Measurements from ENCODE around the gene DPYD.

The DPYD gene

GRCh38 chr1:97414682-97415312 is 506.0 kb downstream of the DPYD start:
- DNase-seq = no peak

GRCh38 chr1:97412737-97413136 is 508.1 kb downstream of the DPYD start:
- no peak for DNase-seq

GRCh38 chr1:97412166-97412565 is 508.7 kb downstream of the DPYD start:
- no peak for DNase-seq

DNA sequence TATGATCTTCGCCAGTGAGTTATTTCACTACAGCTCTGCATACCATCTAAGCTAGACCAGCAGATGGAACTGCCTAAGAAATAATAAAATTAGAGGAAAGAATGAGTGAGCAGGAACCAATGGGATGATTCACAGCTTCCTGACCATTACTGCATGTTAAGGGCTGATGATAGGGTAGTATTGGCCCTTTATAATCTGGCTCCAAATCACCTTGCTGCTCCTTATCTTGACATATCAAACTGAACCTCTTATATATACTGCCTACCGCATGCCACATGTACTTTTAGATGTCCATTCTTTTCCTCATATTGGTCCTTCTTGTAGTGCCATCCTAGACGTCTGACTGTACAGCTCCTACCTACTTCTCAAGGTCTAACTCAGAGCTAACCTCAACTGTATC is 524.4 kb downstream of the DPYD start:
- no peak for DNase-seq

GRCh38 chr1:97392701-97393100 is 528.1 kb downstream of the DPYD start:
- no peak for DNase-seq

DNA sequence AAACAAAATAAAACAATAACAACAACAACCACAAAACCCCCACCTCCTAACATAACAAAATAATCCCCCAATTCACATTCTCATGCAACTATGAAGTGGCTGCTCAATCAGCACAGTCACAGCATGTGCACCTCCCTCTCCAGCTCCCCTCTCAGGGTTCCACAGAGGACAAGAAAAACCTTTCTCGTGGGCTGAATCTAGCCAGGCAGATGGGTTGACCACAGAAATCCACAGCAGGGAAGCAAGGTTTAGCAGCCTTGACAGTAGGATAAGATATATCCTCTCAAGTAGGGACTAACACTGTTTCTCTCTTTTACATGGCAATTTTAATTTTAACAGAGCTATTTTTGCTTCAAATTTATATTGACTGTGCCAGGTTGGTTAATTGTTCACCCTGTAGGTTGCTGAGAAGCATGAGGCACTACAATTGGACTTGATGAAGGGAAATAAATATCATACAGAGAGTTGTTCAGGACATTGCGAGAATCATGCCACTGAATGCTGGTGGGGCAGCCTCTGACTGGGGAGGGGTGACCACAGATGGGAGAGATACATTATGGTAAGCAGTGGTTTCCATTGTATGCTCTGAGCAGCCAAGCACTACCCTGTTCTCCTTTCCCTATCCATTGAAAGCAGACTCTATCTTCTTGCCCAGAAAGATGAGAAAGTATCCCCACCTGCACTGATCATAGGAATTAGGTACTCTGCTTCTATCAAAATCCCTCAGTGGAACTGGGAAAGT is 535.1 kb downstream of the DPYD start:
- DNase-seq = no peak

GRCh38 chr1:97384294-97384968 is 536.4 kb downstream of the DPYD start:
- no peak for DNase-seq

DNA sequence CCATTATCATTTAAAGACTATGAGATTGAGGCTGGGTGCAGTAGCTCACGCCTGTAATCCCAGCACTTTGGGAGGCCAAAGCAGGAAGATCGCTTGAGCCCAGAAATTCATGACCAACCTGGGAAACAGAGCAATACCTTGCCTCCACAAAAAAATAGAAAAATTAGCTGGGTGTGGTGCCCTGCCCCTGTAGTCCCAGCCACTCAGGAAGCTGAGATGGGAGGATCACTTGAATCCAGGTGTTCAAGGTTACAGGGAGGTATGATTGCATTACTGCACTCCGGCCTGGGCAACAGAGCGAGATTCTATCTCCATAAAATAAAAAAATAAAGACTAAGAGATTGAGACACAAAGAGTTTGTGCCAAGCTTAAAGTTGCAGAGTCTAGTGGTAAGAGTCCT is 537.0 kb downstream of the DPYD start:
- DNase-seq = no peak

DNA sequence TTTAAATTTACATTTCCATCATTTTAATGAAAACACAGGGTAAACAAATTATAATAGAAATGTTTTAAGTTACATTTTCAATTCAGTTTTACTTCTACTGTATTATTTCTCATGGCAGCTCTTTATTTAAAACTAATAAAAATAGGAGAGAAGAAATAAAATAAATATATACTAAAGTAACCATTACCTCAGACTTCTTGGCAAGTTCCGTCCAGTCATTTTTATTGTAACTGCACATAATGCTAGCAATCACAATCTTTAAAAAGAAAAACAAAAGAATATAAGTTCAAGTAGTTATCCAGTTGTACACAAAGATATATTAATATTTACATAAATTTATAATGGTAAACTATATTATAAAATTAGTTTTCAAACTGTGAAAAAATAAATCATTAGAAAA is 538.6 kb downstream of the DPYD start:
- DNase-seq = no peak

DNA sequence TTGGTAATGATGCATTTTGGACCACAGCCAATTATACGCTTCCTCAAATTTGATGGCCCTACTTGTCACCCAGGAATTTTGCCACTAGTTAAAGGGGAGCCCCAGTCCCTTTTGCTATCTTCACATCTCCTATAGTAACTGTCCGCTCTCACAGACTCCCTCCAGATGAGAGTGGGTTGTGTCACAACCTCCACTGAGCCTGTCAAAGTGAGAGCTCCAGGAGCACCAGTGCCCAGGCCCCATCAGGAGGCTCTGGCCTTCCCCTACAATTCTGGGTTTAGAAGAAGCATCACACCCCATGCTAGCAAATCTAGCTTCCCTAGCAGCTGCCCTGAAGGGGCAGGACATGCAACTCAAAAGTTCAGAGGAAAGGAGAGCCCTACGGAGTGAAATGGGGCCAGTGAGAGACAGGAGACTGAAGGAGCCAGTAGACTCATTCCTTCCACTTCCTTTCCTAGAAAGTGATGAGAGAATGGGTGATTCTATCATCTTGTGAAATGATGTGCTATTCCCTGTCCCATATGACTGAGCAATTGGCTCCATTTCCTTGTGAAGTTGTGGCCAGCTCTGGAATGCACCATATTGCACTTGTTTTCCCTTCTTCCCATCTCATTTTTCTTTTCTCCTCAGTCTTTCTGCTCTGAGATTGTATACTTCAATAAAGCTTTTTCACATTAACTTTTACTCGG is 541.3 kb downstream of the DPYD start:
- no peak for DNase-seq

DNA sequence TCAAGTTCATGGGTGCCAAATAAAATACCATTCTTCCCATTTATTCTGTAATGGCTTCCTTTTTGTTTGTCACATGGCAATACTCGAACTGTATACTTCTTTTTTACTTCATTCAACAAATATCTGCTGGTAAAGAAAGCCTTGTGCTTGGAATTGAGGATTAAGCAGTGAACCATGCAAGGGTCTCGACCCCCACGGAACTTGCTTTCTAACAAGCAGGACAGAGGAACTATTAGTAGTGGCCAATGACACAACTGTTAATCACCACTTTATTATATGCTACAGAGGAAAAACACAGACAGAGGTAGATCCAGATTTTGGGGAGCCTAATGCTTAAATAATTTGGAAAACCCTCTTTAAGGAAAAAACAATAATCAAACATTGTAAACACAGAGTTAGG is 542.2 kb downstream of the DPYD start:
- no peak for DNase-seq

DNA sequence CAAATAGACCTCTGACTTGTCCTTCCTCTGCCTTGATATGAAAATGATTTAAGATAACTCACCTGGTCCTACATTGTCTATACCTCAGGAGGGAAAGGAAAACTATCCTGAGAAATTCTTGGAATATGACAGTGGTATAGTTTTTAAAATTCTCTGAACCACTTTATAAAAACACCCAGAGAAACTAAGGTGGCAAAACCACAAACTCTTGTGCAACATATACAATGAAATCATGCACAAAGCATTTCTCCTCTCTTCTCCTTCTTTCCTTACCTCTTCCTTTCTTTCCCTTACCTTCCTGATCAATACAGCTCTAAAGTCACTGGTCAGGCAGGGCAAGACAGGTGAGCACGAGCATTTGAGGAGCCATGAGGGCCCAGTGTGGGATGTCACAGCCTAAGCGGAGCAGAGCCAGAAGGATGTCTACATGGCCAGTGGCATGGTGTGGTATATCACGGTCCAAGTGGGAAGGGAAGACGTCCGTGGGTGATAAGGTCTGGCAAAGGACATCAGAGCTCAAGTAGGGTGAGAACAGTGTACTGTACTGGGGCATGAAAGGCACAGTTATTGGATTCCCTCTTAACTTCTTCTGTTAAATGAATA is 543.3 kb downstream of the DPYD start:
- no peak for DNase-seq

DNA sequence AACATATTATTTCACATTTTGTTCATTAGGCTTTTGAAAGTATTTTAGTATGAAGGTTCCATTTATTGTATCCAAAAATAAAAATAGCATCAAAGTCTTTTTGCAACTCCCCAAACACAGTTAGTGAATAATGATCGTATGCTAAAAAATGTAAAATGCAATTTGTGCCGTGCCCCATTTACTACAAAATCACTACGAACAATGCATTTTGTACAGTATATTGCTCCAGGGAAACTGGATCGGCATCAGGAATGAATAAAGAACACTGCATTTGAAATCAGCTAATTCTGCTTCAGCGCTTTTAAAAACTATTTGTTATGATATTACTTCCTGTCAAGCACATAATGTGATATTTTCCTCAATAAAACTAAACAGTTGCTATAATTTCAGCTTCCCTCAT is 547.8 kb downstream of the DPYD start:
- no peak for DNase-seq

DNA sequence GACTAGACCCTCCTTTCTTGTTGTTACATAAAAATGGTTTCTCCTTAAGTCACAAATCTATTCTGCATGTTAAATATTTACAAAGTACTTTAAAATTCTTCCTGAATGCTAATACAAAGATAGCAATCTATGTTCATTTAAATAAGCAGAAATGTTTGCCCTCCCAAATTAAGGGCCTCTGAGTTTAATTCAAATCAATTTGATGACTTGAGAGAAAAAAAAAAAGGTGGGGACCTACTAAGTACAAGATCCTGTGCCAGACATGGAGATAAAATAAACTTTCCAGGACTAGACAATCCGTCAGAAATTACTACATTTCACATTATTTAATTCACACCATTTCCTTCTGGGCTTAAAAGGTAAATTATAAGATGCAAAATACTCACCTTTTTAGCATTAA is 548.3 kb downstream of the DPYD start:
- no peak for DNase-seq

DNA sequence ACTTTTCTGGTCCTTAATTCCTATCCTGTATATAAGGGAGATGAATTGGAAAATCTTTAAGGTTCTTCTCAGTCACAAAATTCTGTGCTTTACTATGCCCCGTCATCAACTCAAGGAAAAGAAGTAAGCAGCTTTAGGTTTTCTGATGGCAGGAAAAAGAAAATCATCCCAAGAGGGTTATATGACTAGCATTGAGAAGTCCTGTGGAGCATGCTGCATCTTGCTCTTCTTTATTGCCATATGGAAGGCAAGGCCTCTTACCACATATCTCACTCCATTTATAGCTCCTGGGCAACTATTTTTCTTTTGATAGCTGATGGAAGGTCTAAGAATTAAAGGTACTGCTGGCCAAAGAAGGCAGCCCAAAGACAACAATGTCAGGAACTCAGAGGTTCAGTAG is 552.5 kb downstream of the DPYD start:
- no peak for DNase-seq

DNA sequence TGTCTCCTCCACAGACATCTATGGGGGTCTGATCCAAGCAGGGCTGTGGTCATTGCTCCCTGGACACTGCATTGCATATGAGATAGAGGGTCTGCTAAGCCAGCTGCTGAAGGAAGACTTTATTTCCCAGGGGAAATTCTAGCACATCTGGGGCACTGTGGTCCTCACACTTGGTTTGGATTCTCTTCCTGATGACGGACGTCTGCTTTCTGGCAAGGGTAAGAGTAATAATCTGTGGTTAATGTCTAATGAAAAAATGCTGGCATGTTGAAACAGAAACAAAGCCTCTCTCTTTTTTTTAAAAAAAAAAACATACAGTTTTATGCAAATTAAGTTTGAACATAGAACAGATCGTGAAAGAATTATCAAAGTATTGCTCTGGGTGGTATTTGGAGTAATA is 553.9 kb downstream of the DPYD start:
- DNase-seq = no peak

GRCh38 chr1:97365026-97365425 is 555.8 kb downstream of the DPYD start:
- DNase-seq = no peak

DNA sequence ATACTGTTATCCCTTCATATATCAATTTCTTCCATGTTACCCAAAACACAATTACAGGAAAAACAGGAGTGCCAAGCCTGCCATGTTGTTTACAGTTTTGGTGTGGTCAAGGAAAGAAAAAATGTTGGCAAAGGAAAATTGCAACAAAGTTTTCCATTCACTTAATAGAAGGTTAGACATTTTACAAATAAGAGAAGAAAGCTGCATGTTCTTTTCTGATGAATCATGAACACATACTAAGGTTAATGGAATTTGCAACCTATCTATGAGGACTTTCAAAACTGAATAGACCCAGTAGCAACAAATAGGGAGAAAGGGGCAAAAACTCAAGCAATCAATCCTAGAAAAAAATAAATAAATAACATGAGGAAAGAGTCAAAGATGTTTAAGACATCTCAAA is 556.7 kb downstream of the DPYD start:
- DNase-seq = no peak

DNA sequence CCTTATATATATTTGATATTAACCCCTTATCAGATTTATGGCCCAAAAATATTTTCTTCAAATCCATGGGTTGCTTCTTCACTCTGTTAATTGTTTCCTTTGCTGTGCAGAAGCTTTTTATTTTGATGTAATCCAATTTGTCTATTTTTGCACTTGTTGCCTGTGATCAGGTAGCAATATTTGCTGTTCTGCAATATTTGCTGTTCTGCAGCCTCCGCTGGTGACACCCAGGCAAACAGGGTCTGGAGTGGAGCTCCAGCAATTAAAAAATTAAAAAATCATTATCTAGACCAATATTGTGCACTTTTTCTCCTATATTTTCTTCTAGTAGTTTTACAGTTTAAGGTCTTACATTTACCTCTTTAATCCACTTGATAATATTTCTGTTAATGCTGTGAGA is 564.5 kb downstream of the DPYD start:
- DNase-seq = no peak

DNA sequence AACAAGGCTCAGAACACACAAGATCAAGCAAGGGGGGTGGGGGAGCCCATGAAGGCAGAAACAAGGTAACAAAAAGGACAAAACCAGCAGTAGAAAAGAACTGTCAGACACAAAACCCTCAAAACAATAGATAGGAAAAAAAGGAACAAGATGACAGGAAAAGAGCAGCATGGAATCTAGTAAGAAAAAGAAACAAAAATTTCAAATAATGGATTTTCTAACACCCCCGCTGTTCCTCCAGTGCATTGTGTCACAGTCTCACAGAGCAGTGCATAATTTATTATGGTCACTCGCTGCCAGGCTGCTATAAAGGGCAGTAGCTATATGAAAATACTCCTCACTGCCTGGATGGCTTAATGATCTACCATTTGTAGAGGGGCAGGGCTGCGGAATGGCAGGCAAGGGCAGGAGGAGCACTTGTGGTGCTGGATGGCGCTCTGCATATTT is 567.9 kb downstream of the DPYD start:
- no peak for DNase-seq

DNA sequence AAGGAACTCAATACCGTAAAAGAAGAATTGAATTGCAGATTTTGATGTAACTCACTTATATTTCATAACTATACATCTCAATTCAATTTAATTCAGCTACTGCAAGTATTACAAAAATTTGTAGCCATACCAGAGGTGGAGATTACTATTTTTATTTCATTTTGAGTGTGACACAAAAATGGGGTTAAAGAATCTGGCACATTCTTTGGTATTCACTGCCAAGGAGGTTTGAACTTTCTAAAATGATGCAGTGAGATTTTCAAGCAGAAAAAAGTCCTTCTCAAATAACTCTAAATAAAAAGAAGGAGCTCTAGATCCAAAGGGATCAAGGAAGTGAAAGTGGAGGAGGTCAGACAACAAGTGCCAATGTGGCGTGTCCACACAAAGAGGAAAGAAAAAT is 569.0 kb downstream of the DPYD start:
- DNase-seq = no peak

DNA sequence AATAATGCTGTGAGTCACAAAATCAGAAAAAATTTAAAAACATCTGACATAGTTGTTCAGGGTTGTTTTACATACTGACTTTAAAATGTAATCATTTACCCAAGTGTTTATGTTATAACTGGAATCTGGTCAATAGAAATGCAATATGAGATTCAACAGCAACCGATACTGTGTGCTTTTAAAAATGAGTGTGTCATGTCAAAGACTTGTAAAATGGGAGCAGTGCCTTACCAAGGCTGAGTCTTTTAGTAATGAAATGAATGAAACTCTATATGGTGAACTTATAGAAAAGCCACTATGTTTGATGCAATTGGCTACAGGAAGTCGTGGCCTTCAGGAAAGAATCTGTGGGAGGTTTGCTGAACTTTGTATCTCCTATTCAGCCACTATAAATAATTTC is 570.2 kb downstream of the DPYD start:
- no peak for DNase-seq

DNA sequence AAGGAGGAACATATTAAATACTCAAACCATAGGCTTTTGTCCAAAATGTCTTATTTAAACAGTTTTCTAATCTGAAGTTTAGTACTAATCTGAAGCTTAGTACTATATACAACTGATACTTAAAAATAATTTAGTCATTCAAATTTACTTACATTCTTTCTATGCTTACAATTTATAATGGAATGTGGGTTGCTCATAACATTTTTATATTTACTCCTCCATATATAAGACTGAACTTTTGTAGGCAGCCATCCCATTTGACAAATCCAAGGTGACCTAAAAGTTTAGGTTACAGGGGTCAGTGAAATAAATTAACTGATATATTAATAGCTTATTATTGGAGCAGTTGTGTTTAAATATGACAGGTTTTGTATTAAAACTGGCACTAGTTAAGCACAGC is 570.6 kb downstream of the DPYD start:
- no peak for DNase-seq
